ENCODE data around the gene MS4A14.
"Not testable (repeated sequence)": the region's sequence is repeated elsewhere in the genome, so short reads cannot be mapped to it uniquely, and the experiment has no call there.

Gene MS4A14, protein sequence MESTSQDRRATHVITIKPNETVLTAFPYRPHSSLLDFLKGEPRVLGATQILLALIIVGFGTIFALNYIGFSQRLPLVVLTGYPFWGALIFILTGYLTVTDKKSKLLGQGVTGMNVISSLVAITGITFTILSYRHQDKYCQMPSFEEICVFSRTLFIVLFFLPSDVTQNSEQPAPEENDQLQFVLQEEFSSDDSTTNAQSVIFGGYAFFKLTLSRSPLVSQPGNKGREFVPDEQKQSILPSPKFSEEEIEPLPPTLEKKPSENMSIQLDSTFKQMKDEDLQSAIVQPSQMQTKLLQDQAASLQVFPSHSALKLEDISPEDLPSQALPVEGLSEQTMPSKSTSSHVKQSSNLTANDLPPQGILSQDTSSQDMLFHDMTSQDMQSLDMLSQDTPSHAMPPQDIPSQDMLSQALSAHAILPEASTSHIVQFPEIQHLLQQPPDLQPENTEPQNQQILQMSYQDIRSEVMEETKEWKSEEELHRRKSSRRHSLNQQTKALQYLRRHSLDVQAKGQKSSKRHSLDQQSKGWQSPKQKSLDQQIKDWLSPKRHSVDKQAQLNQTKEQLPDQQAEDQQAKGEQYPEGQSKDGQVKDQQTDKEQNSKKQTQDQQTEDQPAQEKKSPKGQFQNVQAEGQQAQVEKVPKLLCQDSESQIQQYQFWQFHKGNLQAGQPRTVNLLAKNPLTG

DNA sequence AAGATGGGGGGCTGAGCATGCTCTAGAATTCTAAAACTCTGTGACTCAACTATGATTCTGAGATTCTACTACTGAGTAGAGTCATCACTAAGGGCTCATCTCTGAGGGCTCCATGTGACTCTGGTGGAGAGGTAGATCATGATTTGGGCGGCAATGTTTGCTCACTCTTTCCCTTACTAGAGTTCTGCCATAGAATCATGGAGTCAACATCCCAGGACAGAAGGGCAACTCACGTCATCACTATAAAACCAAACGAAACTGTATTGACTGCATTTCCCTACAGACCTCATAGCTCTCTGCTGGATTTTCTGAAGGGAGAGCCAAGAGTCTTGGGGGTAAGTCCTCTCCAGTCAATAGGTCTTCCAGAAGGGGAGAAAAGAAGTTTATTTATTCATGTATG is at the start of gene MS4A14:
TSS of gene MS4A14 (plus strand) at position 78 of the 400 bp plus-strand sequence. CDS start at position 198, 120 bp downstream.
- DNase-seq (ENCODE audit: low read depth): no peak

DNA sequence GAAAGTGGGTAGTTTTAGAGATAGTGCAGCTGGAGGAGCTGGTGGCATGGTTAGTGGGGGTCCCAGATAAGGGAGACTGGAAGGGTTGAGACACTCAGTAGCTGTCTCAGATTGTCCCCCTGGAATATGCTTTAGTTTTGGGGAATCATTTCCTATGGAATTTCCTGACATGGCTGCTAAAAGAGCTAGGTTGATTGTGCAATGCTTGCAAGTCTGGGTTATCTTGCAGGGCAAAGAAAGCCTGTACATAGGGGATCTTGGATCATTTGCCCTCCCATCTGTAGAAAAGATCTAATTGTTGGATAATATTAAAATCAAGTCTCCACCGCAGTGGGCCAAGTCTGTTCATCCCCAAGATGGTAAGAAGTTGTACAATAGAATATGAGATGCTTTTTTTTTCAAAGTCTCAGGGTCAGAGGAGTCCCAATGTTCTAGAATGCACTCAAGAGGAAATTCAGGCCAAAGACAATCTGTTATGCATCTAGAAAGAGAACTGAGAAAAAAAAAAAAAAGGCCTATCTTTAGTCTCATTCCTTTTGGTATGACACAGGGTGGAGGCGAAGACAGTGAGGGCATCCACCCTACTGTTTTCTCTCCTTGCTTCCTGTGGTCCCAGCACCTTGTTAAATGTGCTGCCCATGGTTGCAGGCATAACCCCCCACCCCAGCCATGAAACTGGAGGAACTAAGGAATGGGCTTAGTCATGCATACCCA is 49.0 kb upstream of the MS4A14 start:
- DNase-seq (ENCODE audit: low read depth): no peak

DNA sequence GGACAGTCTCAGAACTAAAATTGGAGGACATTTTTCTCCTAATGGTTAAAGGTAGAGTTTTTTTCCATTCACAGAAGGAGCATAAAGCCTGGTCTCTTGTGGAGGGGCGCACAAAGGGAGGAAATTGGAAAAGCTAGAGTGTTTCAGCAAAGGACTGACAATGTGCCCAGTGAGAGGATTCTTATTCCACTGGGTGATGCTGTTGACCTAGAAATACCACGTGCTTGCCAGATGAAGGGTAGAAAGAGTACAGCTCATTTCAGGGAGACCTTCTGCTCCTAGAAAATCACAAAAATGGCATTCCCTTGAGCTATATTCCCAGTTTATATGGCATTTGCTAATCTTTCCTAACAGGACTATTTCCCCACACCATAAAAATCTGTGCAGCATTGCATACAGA is 48.1 kb upstream of the MS4A14 start:
- no peak for DNase-seq (ENCODE audit: low read depth)

DNA sequence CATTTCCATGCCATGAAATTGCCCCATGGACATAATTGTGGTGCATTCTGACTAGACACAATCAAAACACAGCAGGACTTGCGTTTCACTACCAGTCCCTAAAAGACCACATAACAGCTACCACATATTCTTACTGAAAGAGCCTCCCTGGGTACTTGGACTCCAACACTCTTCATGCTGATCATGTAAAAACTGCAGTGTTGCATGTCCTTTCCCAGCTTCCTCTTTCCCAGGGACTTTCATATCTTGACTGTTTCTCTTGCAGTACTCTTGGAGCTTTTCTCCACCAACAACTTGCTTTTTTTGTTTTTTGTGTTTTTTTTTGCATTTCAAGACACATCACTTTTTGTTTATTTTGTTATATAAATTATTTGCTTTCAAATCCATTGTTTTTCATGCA is 46.3 kb upstream of the MS4A14 start:
- no peak for DNase-seq (ENCODE audit: low read depth)

DNA sequence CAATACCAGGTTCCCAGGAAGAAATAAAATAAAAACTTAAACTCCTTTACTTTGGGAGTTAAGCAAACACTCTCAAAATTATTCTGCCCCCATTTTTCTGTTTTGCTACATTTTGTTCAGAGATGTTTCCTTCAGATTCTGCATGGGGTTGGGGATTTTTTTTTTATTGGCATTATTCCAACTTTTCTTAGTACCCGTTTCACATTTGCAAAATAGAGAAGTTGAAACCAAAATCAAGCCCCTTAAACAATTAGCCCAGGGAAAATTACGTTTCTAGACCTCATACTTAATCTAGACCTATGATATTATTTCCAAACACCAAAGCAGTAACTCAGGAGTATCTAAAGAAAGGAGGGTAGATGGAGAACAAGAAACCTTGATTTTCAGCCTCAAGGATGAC is 38.5 kb upstream of the MS4A14 start:
- no peak for DNase-seq (ENCODE audit: low read depth)

DNA sequence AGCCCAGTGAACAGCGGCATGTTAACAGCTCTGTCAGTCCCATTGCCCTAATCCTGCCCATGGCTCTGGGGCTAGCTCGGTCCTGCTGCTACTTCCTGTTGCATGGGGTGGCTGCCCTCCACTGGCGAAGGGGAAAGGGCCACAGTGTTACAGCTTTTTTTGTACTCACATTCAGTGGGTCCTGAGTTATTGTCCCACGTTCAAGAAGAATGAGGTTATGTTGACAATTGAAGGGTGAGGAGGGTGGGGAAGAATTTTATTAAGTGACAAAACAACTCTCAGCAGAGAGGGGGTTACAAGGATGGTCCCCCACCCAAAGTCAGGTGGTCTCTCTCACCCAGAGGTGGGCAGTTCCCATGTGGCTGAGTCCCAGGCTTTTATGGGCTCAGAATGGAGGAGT is 35.6 kb upstream of the MS4A14 start:
- DNase-seq (ENCODE audit: low read depth): no peak

DNA sequence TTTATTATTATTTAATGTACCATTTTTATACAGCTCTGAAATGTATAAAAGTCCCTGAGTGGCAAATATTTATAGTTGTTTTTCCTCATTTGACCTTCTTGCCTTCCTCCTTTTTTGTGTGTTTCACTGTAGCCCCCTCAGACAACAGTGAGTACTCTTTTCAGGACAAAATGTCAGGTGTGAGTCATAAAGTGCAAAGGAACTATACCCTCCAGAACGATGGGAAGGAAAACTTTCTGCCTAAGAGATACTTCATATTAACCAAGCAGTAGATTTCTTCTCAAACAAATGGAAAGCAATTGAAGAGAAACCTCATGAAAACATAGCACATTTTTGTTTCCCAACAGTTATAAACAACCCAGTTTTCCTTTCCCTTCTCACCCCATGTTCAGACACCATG is 34.0 kb upstream of the MS4A14 start:
- DNase-seq (ENCODE audit: low read depth): no peak

DNA sequence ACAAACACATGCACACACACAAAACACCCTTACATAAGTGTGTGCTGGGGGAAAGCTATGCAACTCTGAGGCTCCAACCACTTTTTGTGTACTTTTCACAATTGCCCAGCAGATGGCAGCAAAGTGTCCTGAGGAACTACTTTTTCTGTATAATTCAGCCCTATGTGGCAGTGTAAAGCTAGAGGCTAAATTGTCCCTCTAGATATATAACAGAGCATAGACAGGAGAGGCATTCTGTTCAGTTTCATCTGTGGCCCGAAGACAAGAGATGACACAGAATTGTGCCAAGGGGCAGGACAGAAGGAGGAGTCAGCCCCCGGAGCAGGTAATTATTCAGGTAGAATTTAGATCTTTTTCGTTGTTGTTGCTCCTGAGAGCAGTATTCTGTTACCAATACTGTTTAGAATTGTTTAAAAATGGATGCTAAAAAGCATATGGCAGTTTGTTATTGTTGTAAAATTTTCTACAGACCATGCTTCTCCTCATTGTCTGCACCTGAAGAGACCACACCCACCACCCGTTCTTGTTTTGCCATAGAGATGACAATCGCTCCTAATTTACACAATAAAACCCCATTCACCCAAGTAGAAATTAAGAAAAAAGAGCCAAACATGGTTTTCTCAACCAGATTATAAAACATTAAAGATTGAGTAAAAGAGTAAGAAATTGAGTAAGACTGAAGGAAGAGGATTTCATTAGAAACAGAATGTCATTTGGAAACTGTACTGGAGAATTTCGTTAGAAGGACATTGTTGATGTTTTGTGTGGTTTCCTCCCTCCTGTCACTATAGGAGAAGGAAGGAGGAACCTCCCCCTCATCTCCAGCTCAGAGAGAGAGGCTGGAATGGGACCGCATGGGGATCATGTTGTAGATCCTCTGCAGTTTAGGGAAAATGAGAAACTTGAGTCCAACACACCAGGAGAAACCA is 32.5 kb upstream of the MS4A14 start:
- DNase-seq (ENCODE audit: low read depth): peak; percentile 10

DNA sequence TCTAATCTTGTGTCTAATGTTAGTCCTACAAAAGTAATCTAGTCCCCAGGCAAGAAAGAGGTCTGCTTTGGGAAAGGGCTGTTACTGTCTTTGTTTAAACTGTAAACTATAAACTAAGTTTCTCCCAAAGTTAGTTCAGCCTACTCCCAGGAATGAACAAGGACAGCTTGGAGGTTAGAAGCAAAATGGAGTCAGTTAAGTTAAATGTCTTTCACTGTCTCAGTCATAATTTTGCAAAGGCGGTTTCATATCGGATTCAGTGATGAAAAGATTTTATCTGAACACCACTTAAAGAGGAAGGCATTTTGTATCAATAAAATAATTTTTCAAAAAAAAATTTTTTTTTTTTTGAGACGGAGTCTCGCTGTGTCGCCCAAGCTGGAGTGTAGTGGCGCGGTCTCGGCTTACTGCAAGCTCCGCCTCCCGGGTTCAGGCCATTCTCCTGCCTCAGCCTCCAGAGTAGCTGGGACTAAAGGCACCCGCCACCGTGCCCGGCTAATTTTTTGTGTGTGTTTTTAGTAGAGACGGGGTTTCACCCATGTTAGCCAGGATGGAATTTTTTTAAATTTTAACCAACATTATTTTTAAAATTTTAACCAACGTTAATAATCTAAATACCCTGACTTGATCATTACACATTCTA is 29.9 kb upstream of the MS4A14 start:
- DNase-seq (ENCODE audit: low read depth): not testable (repeated sequence)

DNA sequence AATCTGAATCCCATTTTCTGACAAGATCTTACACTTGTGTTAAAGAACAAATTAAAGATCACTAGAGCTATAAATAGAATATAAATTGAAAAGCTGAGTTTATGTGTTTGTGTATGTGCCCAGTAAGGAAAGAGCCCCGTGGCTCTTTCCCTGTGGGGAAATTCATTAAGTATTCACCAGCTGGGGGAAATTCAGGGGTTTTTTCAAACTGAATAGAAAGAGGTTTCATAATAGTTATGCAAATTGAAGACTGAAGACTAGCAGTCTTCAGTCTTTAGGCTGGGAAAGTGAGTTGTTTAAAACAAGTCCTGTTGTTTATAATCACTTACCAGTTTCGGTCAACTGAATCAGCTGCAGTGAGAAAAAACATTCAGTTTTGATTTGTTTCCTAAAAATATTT is 29.2 kb upstream of the MS4A14 start:
- DNase-seq (ENCODE audit: low read depth): no peak

DNA sequence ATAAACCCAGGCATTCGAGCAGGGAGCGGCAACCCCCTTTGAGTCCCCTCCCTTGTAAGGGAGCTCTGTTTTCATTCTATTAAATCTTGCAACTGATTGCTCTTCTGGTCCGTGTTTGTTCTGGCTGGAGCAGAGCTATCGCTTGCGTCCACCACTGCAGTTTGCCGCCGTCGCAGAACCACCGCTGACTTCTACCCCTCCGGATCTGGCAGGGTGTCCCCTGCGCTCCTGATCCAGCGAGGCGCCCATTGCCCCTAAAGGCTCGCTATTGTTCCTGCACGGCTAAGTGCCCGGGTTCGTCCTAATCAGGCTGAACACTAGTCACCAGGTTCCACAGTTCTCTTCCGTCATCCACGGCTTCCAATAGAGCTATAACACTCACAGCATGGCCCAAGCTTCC is 28.4 kb upstream of the MS4A14 start:
- no peak for DNase-seq (ENCODE audit: low read depth)

DNA sequence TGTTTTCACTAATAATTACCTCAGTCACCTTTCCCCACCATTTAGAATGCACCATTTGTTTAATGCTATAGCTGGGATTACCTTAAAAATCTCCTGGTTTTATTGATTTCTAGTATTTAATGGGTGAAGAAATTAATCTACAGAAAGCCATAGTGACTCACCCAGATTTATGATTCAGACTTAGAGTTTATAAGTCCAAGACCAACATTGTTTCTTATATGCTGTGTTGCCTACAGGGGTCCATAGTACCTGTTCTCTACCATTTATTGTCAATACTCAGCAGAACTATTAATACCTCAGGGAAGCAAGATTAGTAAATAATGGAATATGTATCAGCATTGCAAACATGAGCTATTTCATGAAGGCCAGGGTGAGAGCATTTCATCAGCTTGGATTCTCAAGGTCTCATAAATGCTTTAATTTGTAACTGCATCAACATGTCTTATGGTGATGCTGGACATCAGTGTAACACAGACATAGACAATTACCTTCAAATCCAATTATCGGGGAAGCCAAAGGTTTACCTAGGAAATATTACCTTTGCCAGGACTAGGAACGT is 25.9 kb upstream of the MS4A14 start:
- no peak for DNase-seq (ENCODE audit: low read depth)

DNA sequence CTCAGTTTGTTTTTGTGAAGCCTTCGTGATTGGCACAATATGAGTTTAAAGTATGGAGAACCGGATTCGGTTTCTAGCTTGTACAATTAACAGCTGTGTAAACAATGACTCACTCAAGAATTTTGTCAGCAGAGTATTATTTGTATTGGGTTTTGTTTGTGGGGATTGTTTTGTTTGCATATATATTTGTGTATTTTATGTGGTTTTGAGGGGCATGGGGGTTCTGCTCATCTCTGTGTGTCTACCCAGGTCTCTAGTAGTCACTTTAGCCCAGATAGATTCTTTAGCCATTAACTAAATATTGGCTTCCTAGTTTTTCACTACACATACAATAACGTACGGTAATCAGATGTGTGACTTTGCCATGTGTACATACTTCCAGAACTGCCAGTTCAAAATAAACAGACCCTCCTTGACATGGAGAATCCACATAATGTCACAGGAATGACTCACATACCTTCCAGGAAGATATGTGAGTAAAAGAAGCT is 25.4 kb upstream of the MS4A14 start:
- no peak for DNase-seq (ENCODE audit: low read depth)

DNA sequence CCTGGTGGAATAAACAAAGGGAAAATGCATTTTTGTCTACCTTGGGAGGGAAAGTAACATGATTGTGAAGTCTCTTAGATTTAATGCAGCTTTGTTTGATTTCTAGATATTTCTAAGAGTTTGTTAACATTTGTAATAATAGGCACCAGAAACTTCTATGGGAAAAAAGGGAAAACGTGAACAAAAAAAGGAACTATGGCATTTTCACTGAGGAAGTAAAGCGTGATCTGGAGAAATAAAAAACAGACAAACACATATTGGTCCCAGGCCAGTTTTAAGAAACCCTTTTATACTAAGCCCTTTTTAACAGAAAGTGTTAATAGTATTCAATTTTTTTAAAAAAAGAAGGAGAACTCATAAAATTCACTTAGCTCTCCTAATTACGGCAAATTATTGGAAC is 24.9 kb upstream of the MS4A14 start:
- DNase-seq (ENCODE audit: low read depth): no peak

DNA sequence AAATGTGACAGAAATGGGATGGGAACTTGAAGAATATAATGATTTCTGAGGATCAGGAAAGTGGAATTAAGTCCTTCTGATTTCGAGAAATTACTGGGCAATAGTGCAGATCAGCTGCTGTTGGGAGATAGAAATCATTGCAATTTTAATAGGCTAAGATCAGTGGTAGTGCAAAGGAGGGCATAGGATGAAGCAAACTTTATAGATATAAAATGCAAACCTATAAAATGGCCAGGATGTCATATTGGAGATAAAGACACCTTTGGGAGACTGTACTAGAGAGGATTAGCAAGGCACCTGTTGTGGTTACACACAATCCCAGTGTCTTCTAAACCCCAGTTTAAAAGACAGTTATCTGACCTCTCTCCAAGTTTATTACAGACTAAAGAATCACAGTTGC is 24.4 kb upstream of the MS4A14 start:
- DNase-seq (ENCODE audit: low read depth): no peak

DNA sequence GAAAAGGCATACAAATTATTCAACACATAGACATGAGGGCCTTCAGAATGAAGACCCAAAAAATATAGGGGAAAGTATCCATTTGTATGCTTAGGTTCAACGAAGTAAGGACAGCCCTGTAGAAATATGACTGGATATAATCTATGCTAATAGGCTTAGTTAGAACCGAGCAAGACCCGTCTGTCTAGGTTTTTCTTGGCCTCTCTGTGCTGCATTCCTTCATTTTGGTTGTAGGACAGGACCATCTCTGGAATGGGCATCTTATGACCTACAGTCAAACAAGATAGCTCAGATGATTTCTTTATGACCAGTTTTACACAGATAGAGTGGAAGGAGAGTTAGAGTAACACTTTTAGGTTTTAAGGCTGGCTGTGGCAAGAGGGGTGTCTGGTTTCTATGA is 23.5 kb upstream of the MS4A14 start:
- no peak for DNase-seq (ENCODE audit: low read depth)

DNA sequence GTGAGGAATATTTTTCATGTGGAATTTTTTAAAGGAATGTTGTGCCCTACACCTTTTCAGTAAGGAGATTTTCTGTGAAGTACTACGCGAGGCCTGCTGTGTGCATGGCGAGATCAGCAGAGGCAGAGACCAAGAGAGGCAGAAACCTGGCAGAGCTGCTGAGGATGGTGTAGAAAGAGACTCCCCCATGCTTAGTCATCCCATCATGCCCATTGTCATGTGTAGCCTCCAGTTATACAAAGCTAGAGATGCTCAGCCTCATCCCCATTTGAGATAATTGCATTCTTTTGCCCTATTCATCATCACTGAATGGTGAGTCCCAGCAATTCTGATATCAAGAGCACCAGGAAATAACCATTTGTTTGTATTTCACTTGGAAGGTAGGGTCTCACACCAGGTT is 20.9 kb upstream of the MS4A14 start:
- DNase-seq (ENCODE audit: low read depth): no peak

DNA sequence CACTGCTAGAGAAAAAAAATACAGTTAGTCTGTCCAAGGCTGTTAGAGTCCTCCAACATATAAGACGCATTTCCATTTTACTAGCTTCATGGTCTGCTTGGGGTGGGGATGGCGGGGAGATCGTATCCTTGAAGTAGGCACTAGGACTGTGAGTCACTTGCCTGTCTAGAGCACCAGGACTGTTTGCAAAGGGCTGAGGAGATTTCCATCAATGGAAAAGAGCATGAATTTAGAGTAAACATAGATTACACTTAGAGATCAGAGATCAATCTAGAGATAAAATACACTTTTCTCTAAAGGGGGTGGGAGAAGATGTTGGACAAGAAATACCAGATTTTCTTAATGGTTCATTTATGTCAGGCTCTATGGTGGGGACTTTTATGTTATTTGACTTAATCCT is 19.7 kb upstream of the MS4A14 start:
- no peak for DNase-seq (ENCODE audit: low read depth)

DNA sequence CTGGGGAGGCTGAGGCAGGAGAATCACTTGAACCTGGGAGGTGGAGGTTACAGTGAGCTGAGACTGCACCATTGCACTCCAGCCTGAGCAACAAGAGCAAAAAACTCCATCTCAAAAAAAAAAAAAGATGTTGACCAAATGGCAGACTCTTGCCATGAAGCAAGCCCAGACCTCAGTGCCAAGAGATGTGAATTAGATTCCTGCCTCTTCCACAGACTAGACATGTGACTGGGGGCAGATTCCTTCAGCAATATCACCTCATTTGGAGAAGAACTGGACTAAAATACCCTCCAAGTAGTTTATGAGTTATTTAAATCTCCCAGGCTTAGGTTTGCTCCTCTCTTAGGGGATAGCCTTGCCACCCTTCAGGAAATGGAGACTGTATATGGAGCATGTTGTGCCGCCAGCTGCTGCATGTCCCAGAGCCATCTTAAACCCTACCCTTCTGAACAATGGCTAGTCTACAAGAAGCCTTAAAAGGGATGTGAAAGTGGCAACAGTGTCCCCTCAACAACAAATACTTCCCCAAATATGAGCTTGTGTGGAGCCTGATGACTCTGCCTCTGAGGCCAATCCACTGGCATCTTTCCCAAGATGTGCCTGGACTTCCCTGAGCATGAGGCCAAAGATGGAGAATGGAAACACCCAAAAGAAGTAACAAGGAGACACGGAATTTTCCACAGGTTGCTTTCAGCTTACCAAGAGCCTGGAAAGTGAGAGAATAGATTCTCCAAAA is 18.7 kb upstream of the MS4A14 start:
- DNase-seq (ENCODE audit: low read depth): no peak

DNA sequence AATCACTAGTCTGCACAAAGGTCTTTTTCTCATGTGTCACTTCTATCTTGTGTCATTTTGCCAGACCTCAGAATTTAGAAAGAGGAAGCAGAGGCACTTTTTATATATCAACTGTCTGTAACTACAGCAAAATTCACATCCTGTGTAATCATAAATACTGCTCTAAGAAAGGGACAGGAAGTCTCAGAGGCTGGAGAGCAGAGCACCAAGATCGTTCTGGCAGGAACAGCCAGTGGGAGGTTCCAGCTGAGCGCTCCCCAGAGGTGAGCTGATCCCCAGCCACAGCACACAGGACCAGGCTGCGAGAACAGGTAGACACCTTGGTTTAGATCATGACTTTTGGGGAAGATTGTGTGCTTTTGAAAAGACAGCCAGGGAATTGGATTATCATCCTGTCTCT is 17.9 kb upstream of the MS4A14 start, which contains the start of gene MS4A7:
TSS of gene MS4A7 (plus strand) at position 179 of the 400 bp plus-strand sequence. CDS start 4,610 bp downstream, outside the sequence.
- no peak for DNase-seq (ENCODE audit: low read depth)

Data from T-helper 22 cell (primary cell).